Adrenal gland (tissue), 5 donors: ENCODE results near the gene MAPK11.

Experiments
- POLR2A ChIP-seq, 2 donors: fragments of 450-650 bp; IDR thresholded peaks; one replicate each; pipeline ENCODE4 v1.6.1; 2017; ENCODE audit warnings: antibody characterized with exemption in 2 of 2, mild to moderate bottlenecking in 2 of 2, moderate library complexity in 1 of 2
- TF ChIP-seq, protein P1 (sequence below), 6 experiments: fragments of 450-650 bp in 4 of 6; fragments of 200-600 bp in 2 of 6; sonication (generic) in 1 of 6; IDR thresholded peaks; 1 replicate in 5 of 6; 2 replicates in 1 of 6; pipeline versions ENCODE4 v1.5.1 to v1.8.0; 2016 to 2021; ENCODE audit warnings: antibody characterized with exemption in 6 of 6, mild to moderate bottlenecking in 2 of 6, moderate library complexity in 1 of 6
- donor health status: DM: no; HTN: no; CAD: no.

DNA sequence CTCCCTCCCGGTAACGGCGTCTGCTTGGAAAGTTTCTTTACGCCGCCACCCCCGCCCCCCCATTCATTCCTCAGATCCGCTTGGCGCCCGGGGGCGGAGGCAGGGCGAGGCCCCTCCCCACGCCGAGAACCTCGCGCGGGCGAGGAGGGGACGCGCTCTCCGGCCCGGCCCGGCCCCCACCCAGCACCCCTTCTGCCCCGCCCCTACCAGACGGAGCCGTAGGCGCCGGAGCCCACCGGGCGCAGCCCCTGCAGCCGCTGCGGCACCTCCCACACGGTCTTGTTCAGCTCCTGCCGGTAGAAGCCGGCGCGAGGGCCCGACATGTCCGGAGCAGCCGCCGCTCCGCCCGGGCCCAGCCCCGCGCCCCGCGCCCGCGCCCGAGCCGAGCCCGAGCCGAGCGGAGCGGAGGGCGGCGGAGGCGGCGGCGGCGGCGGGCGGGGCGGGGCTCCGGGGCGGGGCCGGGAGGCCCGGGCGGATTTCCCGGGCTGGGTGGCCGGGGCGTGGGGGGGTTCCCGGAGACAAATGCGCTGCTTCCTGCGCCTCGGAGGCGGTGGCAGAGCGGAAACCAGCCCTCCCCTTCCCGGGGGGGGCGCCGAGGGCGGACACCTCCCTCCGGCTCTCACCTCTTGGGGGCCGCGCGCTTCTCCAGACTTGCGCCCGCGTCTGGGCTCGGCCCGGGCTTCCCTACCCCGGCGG lies at the start of gene MAPK11:
- TF ChIP-seq POLR2A (IDR thresholded peaks at IDR 0.05), result no peak
- TF ChIP-seq, protein P1, sequence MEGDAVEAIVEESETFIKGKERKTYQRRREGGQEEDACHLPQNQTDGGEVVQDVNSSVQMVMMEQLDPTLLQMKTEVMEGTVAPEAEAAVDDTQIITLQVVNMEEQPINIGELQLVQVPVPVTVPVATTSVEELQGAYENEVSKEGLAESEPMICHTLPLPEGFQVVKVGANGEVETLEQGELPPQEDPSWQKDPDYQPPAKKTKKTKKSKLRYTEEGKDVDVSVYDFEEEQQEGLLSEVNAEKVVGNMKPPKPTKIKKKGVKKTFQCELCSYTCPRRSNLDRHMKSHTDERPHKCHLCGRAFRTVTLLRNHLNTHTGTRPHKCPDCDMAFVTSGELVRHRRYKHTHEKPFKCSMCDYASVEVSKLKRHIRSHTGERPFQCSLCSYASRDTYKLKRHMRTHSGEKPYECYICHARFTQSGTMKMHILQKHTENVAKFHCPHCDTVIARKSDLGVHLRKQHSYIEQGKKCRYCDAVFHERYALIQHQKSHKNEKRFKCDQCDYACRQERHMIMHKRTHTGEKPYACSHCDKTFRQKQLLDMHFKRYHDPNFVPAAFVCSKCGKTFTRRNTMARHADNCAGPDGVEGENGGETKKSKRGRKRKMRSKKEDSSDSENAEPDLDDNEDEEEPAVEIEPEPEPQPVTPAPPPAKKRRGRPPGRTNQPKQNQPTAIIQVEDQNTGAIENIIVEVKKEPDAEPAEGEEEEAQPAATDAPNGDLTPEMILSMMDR (IDR thresholded peaks at IDR 0.05), result no peak
